HEK293 (cell line): ENCODE measurements around the gene PCYT1A.

Source experiments
- CTCF ChIA-PET: fragments of 350-600 bp; formaldehyde crosslinking; extraction: SDS; loops from one replicate; lab custom pipeline; 2021; ENCODE audit warnings: antibody characterized with exemption; lab: Yijun Ruan, JAX
- POLR2A ChIA-PET: fragments of 300-600 bp; formaldehyde crosslinking; extraction: SDS; loops from one replicate; lab custom pipeline; 2020; ENCODE audit warnings: antibody characterized with exemption, inconsistent platforms; lab: Yijun Ruan, JAX
- H3K27ac ChIP-seq: fragments of 200-500 bp; sonication (Bioruptor generic); 2 replicates; pipeline ENCODE4 v1.5.1; 2014; ENCODE audit warnings: low read depth, low read length, control low read depth, inconsistent platforms; ENCODE audit errors: extremely low read depth
- H3K36me3 ChIP-seq, 2 experiments: fragments of 200-500 bp in 1 of 2; sonication (Bioruptor generic) in 1 of 2; 1 replicate in 1 of 2; 2 replicates in 1 of 2; pipeline ENCODE4 v1.5.1; 2014 to 2017; ENCODE audit warnings: inconsistent platforms in 2 of 2, low read length in 2 of 2; ENCODE audit not compliant: control insufficient read depth in 2 of 2, insufficient read depth in 1 of 2
- H3K4me1 ChIP-seq: fragments of 200-500 bp; sonication (Bioruptor generic); 2 replicates; pipeline ENCODE4 v1.5.1; 2014; ENCODE audit warnings: mild to moderate bottlenecking, low read length, inconsistent platforms; ENCODE audit not compliant: control insufficient read depth, insufficient read depth
- H3K4me3 ChIP-seq: 2 replicates; pipeline ENCODE4 v1.5.1; 2011; ENCODE audit warnings: low read depth, mild to moderate bottlenecking, control low read depth, low read length, moderate library complexity
- H3K9me3 ChIP-seq: fragments of 200-500 bp; sonication (Bioruptor generic); 2 replicates; pipeline ENCODE4 v1.5.1; 2014; ENCODE audit warnings: low read depth, low read length, inconsistent platforms; ENCODE audit not compliant: control insufficient read depth, insufficient read depth
- BCL11B ChIP-seq: fragments of 450-650 bp; formaldehyde crosslinking; IDR thresholded peaks from 2 replicates; pipeline ENCODE4 v1.5.1; 2016; ENCODE audit warnings: low read depth, missing biosample characterization, missing genetic modification characterization
- FEZF1 ChIP-seq: fragments of 450-650 bp; formaldehyde crosslinking; IDR thresholded peaks from 2 replicates; pipeline ENCODE4 v1.5.1; 2016; ENCODE audit warnings: missing biosample characterization, missing genetic modification characterization
- HIC1 ChIP-seq: fragments of 450-650 bp; formaldehyde crosslinking; IDR thresholded peaks from 2 replicates; pipeline ENCODE4 v1.5.1; 2016; ENCODE audit warnings: missing biosample characterization, missing genetic modification characterization
- KLF7 ChIP-seq: fragments of 450-650 bp; formaldehyde crosslinking; IDR thresholded peaks from 2 replicates; pipeline ENCODE4 v1.5.1; 2016; ENCODE audit warnings: missing biosample characterization, missing genetic modification characterization, borderline replicate concordance
- KLF9 ChIP-seq: fragments of 450-650 bp; formaldehyde crosslinking; IDR thresholded peaks from 2 replicates; pipeline ENCODE4 v1.5.1; 2016; ENCODE audit warnings: missing biosample characterization, missing genetic modification characterization, low read depth
- PRDM1 ChIP-seq: fragments of 450-650 bp; formaldehyde crosslinking; IDR thresholded peaks from 2 replicates; pipeline ENCODE4; 2016; ENCODE audit warnings: missing biosample characterization, missing genetic modification characterization
- REPIN1 ChIP-seq: fragments of 450-650 bp; formaldehyde crosslinking; IDR thresholded peaks from 2 replicates; pipeline ENCODE4 v1.5.1; 2017; ENCODE audit warnings: missing biosample characterization, missing genetic modification characterization, low read depth
- YY1 ChIP-seq: fragments of 450-650 bp; formaldehyde crosslinking; IDR thresholded peaks from 2 replicates; pipeline ENCODE4 v1.5.1; 2018; ENCODE audit warnings: missing biosample characterization, missing genetic modification characterization
- ZBTB17 ChIP-seq: fragments of 450-650 bp; formaldehyde crosslinking; IDR thresholded peaks from 2 replicates; pipeline ENCODE4 v1.5.1; 2016; ENCODE audit warnings: missing biosample characterization, missing genetic modification characterization
- ZBTB7A ChIP-seq: fragments of 450-650 bp; formaldehyde crosslinking; IDR thresholded peaks from 2 replicates; pipeline ENCODE4 v1.5.1; 2016; ENCODE audit warnings: low read depth, missing biosample characterization, missing genetic modification characterization
- ZFP41 ChIP-seq: fragments of 450-650 bp; formaldehyde crosslinking; IDR thresholded peaks from 2 replicates; pipeline ENCODE4 v1.5.1; 2016; ENCODE audit warnings: missing biosample characterization, missing genetic modification characterization, borderline replicate concordance
- ZIC2 ChIP-seq: fragments of 450-650 bp; formaldehyde crosslinking; IDR thresholded peaks from 2 replicates; pipeline ENCODE4 v1.5.1; 2016; ENCODE audit warnings: missing biosample characterization, missing genetic modification characterization
- ZNF155 ChIP-seq: fragments of 450-650 bp; formaldehyde crosslinking; IDR thresholded peaks from 2 replicates; pipeline ENCODE4 v1.5.1; 2016; ENCODE audit warnings: missing biosample characterization, missing genetic modification characterization
- ZNF214 ChIP-seq: fragments of 450-650 bp; formaldehyde crosslinking; IDR thresholded peaks from 2 replicates; pipeline ENCODE4 v1.5.1; 2017; ENCODE audit warnings: missing biosample characterization, mild to moderate bottlenecking, missing genetic modification characterization, borderline replicate concordance
- ZNF223 ChIP-seq: fragments of 450-650 bp; formaldehyde crosslinking; IDR thresholded peaks from 2 replicates; pipeline ENCODE4 v1.5.1; 2016; ENCODE audit warnings: missing biosample characterization, missing genetic modification characterization
- ZNF324 ChIP-seq: fragments of 450-650 bp; formaldehyde crosslinking; IDR thresholded peaks from 2 replicates; pipeline ENCODE4 v1.5.1; 2016; ENCODE audit warnings: missing biosample characterization, missing genetic modification characterization
- ZNF366 ChIP-seq: fragments of 450-650 bp; formaldehyde crosslinking; conservative IDR thresholded peaks from 2 replicates; pipeline ENCODE4 v1.5.1; 2016; ENCODE audit warnings: missing biosample characterization, missing genetic modification characterization
- ZNF48 ChIP-seq: fragments of 450-650 bp; formaldehyde crosslinking; IDR thresholded peaks from 2 replicates; pipeline ENCODE4 v1.5.1; 2016; ENCODE audit warnings: missing biosample characterization, missing genetic modification characterization
- ZNF501 ChIP-seq: fragments of 450-650 bp; formaldehyde crosslinking; IDR thresholded peaks from 2 replicates; pipeline ENCODE4 v1.5.1; 2016; ENCODE audit warnings: missing biosample characterization, missing genetic modification characterization
- ZNF514 ChIP-seq: fragments of 450-650 bp; formaldehyde crosslinking; IDR thresholded peaks from 2 replicates; pipeline ENCODE4 v1.5.1; 2016; ENCODE audit warnings: missing biosample characterization, missing genetic modification characterization
- ZNF555 ChIP-seq: fragments of 450-650 bp; formaldehyde crosslinking; conservative IDR thresholded peaks from 2 replicates; pipeline ENCODE4 v1.5.1; 2017; ENCODE audit warnings: missing biosample characterization, mild to moderate bottlenecking, missing genetic modification characterization, inconsistent platforms
- ZNF830 ChIP-seq: fragments of 450-650 bp; IDR thresholded peaks from 2 replicates; pipeline ENCODE4 v1.5.0; 2018; ENCODE audit warnings: missing biosample characterization, missing genetic modification characterization, low read depth, mild to moderate bottlenecking, moderate library complexity

The PCYT1A gene

DNA sequence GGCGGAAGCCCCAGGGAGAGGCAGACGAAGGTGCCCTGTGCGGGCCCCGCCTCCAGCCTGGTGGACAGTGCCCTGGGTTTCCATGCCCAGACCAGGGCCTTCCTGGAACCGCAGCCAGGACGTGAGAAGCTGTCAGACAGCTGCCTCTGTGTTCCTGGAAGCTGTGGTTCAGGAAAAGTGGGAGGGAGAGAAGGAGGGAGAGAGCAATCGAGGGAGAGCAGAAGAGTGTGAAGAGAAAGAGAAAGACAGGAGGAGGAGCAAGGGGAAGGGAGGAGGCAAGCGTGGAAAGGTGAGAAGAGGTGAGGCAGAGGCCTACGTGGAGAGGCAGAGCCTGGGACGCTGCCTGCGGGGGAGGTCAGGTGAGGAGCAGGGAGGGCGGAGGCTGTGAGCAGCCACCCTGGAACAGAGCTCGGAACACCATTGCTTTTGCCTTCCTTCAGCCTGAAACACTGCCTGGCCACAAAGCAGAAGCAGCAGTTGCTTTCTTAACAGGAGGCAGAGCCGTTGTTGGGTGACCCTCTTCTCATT is 94.9 kb downstream of the PCYT1A start:
- TF ChIP-seq ZBTB7A (tag by site-specific recombination) (no peak), PRDM1 (tag by site-specific recombination) (peak; percentile 72), ZFP41 (tag by site-specific recombination) (no peak), REPIN1 (tag by site-specific recombination) (no peak), ZNF366 (tag by site-specific recombination) (peak; percentile 36; the same call in 1 of the 2 replicates), ZNF830 (tag by site-specific recombination) (no peak), ZBTB17 (tag by site-specific recombination) (peak; percentile 99), ZNF501 (tag by site-specific recombination) (no peak)
- Histone ChIP-seq H3K9me3 (no peaks in the 10 kb centered on the region), H3K4me3 (no peak overlapping the region), H3K4me1 (no peaks in the 10 kb centered on the region), H3K36me3 (no peaks in the 10 kb centered on the region), H3K27ac (no peak overlapping the region)
- POLR2A ChIA-PET, result no interaction called here
- CTCF ChIA-PET, result no interaction called here

- Histone ChIP-seq H3K9me3 (no peaks in the 10 kb centered on the region), H3K4me3 (no peak overlapping the region), H3K4me1 (no peaks in the 10 kb centered on the region), H3K27ac (no peak overlapping the region), H3K36me3 (no peaks in the 10 kb centered on the region)
- TF ChIP-seq ZIC2 (peak; percentile 49; the same call in 1 of the 2 replicates), ZNF214 (tag by site-specific recombination) (no peak)
- CTCF ChIA-PET, result no interaction called here
- POLR2A ChIA-PET, result no interaction called here
Measured at GRCh38 chr3:196192036-196192523, 95.4 kb downstream of the PCYT1A start.

DNA sequence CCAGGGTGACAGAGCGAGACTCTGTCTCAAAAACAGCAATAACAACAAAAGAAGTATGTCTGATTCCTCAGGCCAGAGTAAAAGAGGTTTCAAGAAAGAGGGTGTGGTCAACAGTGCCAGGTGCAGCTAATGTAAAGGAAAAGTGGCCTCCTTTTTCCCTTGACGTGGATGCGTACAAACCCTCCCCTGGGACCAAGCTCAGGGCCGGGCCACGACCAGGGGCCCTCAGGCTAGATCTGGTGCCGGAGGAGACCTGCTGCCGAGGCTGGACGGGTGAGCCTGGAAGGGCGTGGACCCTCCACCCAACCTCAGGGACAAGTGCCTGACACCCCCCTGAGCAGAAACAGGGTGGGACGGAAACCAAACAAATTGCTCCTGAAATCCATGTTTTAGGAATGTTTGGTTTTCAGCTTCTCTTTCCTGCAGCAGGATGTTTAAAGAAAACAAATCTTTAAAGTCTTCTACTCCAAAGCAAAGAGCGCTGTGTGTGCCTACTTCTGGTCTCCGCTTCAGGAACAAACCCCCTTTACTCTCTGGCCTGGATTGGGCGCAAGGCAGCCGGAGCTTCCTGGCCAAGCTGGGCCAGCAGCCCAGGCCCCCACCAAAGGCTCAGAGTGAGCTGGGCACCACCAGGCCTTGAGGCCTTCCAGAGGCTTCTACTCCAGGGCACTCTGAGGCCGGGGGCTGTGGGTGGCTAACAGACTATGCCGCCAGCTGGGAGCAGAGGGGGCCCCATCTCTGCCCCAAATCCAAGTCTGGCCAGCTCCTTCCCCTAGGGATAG is 97.8 kb downstream of the PCYT1A start:
- CTCF ChIA-PET, result interaction anchor here (1.4 kb wide), 1 partner anchor 116 kb away, joined by 4 read pairs; no protein-coding TSS in a partner anchor
- Histone ChIP-seq H3K36me3 (no peaks in the 10 kb centered on the region), H3K27ac (no peak overlapping the region), H3K4me3 (no peak overlapping the region), H3K4me1 (no peaks in the 10 kb centered on the region), H3K9me3 (no peaks in the 10 kb centered on the region)
- no peak for TF ChIP-seq BCL11B (tag by site-specific recombination)
- TF ChIP-seq FEZF1 (tag by site-specific recombination), result no peak
- no peak for TF ChIP-seq HIC1 (tag by site-specific recombination)
- no peak for TF ChIP-seq ZNF223 (tag by site-specific recombination)
- no peak for TF ChIP-seq ZNF155 (tag by site-specific recombination)
- no peak for TF ChIP-seq KLF7
- no peak for TF ChIP-seq ZNF555 (tag by site-specific recombination)
- no peak for TF ChIP-seq ZNF514 (tag by site-specific recombination)
- no peak for TF ChIP-seq YY1 (tag by site-specific recombination)
- TF ChIP-seq KLF9, result no peak
- no peak for TF ChIP-seq ZNF48 (tag by site-specific recombination)
- TF ChIP-seq ZNF324 (tag by site-specific recombination), result no peak
- POLR2A ChIA-PET, result no interaction called here
